Measurements from ENCODE around the gene TC2N.

Gene TC2N

GRCh38 chr14:91742621-91743304 is 124.6 kb downstream of the TC2N start:
- TF ChIP-seq FOXP2 (optimal IDR thresholded peaks at IDR 0.05; ENCODE audit: borderline replicate concordance, extremely low read depth, extremely low read length, insufficient read depth) (no peak), POLR2AphosphoS5 (IDR thresholded peaks at IDR 0.05; ENCODE audit: low read depth, low read length) (no peak), SIN3A (IDR thresholded peaks at IDR 0.05; ENCODE audit: borderline replicate concordance, insufficient read depth, low read length) (no peak)

DNA sequence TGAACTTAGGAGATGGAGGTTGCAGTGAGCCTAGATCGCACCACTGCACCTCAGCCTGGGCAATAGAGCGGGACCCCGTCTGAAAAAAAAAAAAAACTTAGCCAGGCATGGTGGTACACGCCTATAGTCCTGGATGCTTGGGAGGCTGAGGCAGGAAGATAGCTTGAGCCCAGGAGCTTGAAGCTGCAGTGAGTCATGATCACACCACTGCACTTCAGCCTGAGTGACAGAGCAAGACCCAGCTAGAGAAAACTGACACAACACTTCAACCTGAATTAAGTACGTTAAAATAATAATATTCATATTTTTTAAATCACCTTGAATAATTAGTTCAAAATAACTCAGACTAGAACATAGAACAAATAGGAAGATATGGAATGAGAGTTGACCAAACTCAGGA is 129.7 kb downstream of the TC2N start:
- TF ChIP-seq REST (IDR thresholded peaks at IDR 0.05; ENCODE audit: insufficient read depth in 1 of 2, low read depth in 2 of 2, low read length in 2 of 2) (no peak), FOXP2 (optimal IDR thresholded peaks at IDR 0.05; ENCODE audit: borderline replicate concordance, extremely low read depth, extremely low read length, insufficient read depth) (no peak), TAF1 (IDR thresholded peaks at IDR 0.05; ENCODE audit: borderline replicate concordance, insufficient read depth, low read length) (no peak), SIN3A (IDR thresholded peaks at IDR 0.05; ENCODE audit: borderline replicate concordance, insufficient read depth, low read length) (no peak), POLR2AphosphoS5 (IDR thresholded peaks at IDR 0.05; ENCODE audit: low read depth, low read length) (no peak)

GRCh38 chr14:91732859-91733477 is 134.4 kb downstream of the TC2N start:
- TF ChIP-seq REST (IDR thresholded peaks at IDR 0.05; ENCODE audit: insufficient read depth in 1 of 2, low read depth in 2 of 2, low read length in 2 of 2) (no peak), SIN3A (IDR thresholded peaks at IDR 0.05; ENCODE audit: borderline replicate concordance, insufficient read depth, low read length) (no peak), TAF1 (IDR thresholded peaks at IDR 0.05; ENCODE audit: borderline replicate concordance, insufficient read depth, low read length) (no peak), POLR2AphosphoS5 (IDR thresholded peaks at IDR 0.05; ENCODE audit: low read depth, low read length) (no peak)

- no peak for TF ChIP-seq REST (IDR thresholded peaks at IDR 0.05; ENCODE audit: insufficient read depth in 1 of 2, low read depth in 2 of 2, low read length in 2 of 2)
- TF ChIP-seq POLR2AphosphoS5 (IDR thresholded peaks at IDR 0.05; ENCODE audit: low read depth, low read length) = no peak
- TF ChIP-seq SIN3A (IDR thresholded peaks at IDR 0.05; ENCODE audit: borderline replicate concordance, insufficient read depth, low read length) = no peak
- TF ChIP-seq FOXP2 (optimal IDR thresholded peaks at IDR 0.05; ENCODE audit: borderline replicate concordance, extremely low read depth, extremely low read length, insufficient read depth) = no peak
- TF ChIP-seq TAF1 (IDR thresholded peaks at IDR 0.05; ENCODE audit: borderline replicate concordance, insufficient read depth, low read length) = no peak
Observed at GRCh38 chr14:91732439-91732838, 134.9 kb downstream of the TC2N start.

GRCh38 chr14:91731986-91732385 is 135.3 kb downstream of the TC2N start, which contains the start of gene CATSPERB:
Gene CATSPERB, minus strand, starts transcription at chr14:91732086. Its CDS starts 2,607 bp downstream, at chr14:91729479.
- no peak for TF ChIP-seq TAF1 (IDR thresholded peaks at IDR 0.05; ENCODE audit: borderline replicate concordance, insufficient read depth, low read length)
- no peak for TF ChIP-seq FOXP2 (optimal IDR thresholded peaks at IDR 0.05; ENCODE audit: borderline replicate concordance, extremely low read depth, extremely low read length, insufficient read depth)
- no peak for TF ChIP-seq REST (IDR thresholded peaks at IDR 0.05; ENCODE audit: insufficient read depth in 1 of 2, low read depth in 2 of 2, low read length in 2 of 2)
- no peak for TF ChIP-seq SIN3A (IDR thresholded peaks at IDR 0.05; ENCODE audit: borderline replicate concordance, insufficient read depth, low read length)
- no peak for TF ChIP-seq POLR2AphosphoS5 (IDR thresholded peaks at IDR 0.05; ENCODE audit: low read depth, low read length)

All from PFSK-1 (cell line).